Thyroid gland (tissue), 4 donors: ENCODE data around the gene DGUOK. TPM values are rescaled to one million over a fixed set of nuclear protein-coding genes. Genes with fewer than 3 reads are reported as not detected.
A peak's percentile ranks its signal among the peaks of the same experiment; 100 is the strongest.

Experiments
- DNase-seq, 2 donors: peaks; one replicate each; pipeline ENCODE4 v3.0.0-alpha.2; 2019
- H3K27ac ChIP-seq, 3 donors: fragments of 200-600 bp; sonication (generic); 1 replicate in 2 of 3; 2 replicates in 1 of 3; pipeline ENCODE4 v1.5.1; 2016 to 2019; ENCODE audit warnings: mild to moderate bottlenecking in 1 of 3, moderate library complexity in 1 of 3
- H3K27me3 ChIP-seq: fragments of 200-600 bp; sonication (generic); one replicate; pipeline ENCODE4 v1.5.1; 2019
- H3K36me3 ChIP-seq, 2 donors: fragments of 200-600 bp; sonication (generic); one replicate each; pipeline ENCODE4 v1.5.1; 2016 to 2019
- H3K4me1 ChIP-seq, 2 donors: fragments of 200-600 bp; sonication (generic); one replicate each; pipeline ENCODE4 v1.5.1; 2017 to 2019
- H3K4me3 ChIP-seq, 3 donors: fragments of 200-600 bp; sonication (generic); replicated peaks in 1 of 3; 1 replicate in 2 of 3; 2 replicates in 1 of 3; pipeline ENCODE4 v1.5.1; 2016; ENCODE audit warnings: mild to moderate bottlenecking in 1 of 3
- H3K9me3 ChIP-seq: fragments of 200-600 bp; sonication (generic); one replicate; pipeline ENCODE4 v1.5.1; 2017
- POLR2A ChIP-seq, 2 donors: fragments of 450-650 bp; IDR thresholded peaks; one replicate each; pipeline ENCODE4 v1.6.1; 2017; ENCODE audit warnings: antibody characterized with exemption in 2 of 2, mild to moderate bottlenecking in 2 of 2, moderate library complexity in 1 of 2
- WGBS, 2 donors: methylation state at CpG; one replicate each; pipeline ENCODE4 v1.1.5; 2017; 5-methylcytosine and 5-hydroxymethylcytosine counted together
- intact Hi-C: fragments of 100-400 bp; cut with DNase I; formaldehyde crosslinking; loops from one replicate; pipeline ENCODE4 v1.15.1; 2023
- total RNA-seq, 4 donors: library from RNA; depleted of rRNA; stranded (reverse); fragments of >200 nt; gene quantifications; one replicate each; pipeline ENCODE4 v1.2.3, GENCODE V29; 2016
- TF ChIP-seq, protein P1 (sequence below), 6 experiments: fragments of 200-600 bp in 3 of 6; fragments of 450-650 bp in 3 of 6; sonication (generic) in 3 of 6; IDR thresholded peaks; one replicate each; pipeline ENCODE4 v1.5.1; 2016 to 2019; ENCODE audit warnings: antibody characterized with exemption in 6 of 6, mild to moderate bottlenecking in 2 of 6, inconsistent platforms in 1 of 6, moderate library complexity in 1 of 6

Gene DGUOK
- total RNA-seq, 4 donors from 2014 or later, result 41.8 to 65.8 (median 46.9) TPM

DNA sequence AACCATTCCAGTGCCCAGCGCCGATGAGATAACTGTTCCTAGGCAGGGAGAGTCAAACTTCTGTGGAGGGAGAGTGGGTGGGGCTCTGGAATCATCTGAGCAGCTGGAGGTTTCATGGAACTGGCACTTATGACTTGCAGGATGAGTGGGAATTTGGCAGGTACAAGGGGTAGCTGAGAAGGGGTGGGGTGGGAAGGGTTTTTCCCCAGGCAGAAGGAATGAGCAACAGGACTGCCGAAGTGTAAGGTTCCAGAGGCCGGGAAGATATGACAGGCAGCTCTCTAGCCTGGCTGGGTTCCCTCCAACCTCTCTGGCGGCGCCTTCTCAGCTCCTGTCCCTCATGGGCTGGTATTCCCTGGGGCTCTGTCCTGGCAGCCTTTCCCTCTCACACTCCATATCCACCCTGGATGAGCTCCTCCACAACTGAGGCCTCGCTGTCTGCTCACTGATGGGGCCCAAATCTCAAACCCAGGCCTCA, 55.5 kb downstream of the DGUOK start:
- H3K4me3 ChIP-seq, result no peak overlapping the region
- intact Hi-C loops, result loop anchor here (10.0 kb wide), 1 partner anchor 147 kb away; no protein-coding TSS in a partner anchor
- no peaks in the 10 kb centered on the region for H3K36me3 ChIP-seq
- H3K27ac ChIP-seq, result peak overlapping the region in 1 of 3 donors; percentile 93
- peaks cover 25 to 49% of the 10 kb centered on the region in 2 donors for H3K4me1 ChIP-seq
- peak; percentile 34 to 42 for DNase-seq
- H3K27me3 ChIP-seq, result no peaks in the 10 kb centered on the region
- H3K9me3 ChIP-seq, result no peaks in the 10 kb centered on the region
- 50% methylated on average over 7 of the region's 7 CpGs for WGBS, 2 donors
- TF ChIP-seq, protein P1, sequence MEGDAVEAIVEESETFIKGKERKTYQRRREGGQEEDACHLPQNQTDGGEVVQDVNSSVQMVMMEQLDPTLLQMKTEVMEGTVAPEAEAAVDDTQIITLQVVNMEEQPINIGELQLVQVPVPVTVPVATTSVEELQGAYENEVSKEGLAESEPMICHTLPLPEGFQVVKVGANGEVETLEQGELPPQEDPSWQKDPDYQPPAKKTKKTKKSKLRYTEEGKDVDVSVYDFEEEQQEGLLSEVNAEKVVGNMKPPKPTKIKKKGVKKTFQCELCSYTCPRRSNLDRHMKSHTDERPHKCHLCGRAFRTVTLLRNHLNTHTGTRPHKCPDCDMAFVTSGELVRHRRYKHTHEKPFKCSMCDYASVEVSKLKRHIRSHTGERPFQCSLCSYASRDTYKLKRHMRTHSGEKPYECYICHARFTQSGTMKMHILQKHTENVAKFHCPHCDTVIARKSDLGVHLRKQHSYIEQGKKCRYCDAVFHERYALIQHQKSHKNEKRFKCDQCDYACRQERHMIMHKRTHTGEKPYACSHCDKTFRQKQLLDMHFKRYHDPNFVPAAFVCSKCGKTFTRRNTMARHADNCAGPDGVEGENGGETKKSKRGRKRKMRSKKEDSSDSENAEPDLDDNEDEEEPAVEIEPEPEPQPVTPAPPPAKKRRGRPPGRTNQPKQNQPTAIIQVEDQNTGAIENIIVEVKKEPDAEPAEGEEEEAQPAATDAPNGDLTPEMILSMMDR (IDR thresholded peaks at IDR 0.05), result no peak

DNA sequence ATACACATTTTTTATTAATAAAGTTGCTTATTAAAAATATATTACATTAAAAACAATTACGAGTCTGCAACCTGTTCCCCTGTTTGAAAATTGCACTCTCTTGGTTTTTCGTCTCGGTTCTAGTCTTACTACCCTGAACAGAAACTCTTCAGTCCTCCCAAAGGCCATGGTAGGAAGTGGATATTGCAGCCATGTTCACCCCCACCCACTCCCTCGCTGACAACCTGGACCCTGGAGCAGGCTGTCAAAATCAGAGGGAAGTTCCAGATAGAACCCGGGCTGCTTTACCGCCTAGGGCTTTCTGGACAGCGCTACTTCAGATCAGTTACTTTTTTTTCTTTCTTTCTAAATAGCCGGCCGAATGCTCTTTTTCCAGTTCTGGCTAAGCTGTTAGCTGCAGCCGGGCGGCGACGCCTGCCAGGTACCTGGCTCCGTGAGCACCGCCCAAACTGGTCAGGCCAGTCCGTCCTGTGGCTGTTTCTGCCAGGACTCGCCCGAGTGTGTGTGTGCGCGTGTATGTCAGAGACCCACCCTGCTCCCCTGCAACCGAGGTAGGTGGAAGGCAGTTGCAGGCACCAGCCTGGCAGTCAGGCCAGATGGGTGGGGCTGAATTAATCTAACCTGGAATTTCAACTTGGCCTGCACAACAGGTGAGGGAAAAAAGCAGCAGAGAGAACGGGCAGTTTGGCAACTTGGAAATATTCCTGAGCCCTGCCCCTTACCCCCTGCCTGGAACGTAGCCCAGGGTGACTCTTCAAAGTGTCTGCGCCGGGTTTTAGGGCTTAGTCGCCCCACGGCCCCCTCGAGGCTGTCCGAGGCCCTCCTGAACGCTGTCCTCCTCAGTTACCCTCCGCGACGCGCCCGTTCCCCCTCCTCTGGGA, 56.9 kb downstream of the DGUOK start:
- H3K27me3 ChIP-seq, result no peaks in the 10 kb centered on the region
- peak in 1 of 2 donors; percentile 74 for TF ChIP-seq POLR2A (IDR thresholded peaks at IDR 0.05)
- TF ChIP-seq, protein P1 (IDR thresholded peaks at IDR 0.05), result peak in 4 of 6 experiments; percentile 15 to 20 (median 16)
- peak overlapping the region; percentile 78 to 93 (median 92) for H3K27ac ChIP-seq
- H3K36me3 ChIP-seq, result no peaks in the 10 kb centered on the region
- H3K4me1 ChIP-seq, result peaks cover 39 to 63% of the 10 kb centered on the region in 2 donors
- peak; percentile 99 for DNase-seq
- peak overlapping the region; percentile 34 to 55 (median 41) for H3K4me3 ChIP-seq
- 11 to 18% methylated on average over 33 to 35 of the region's 35 CpGs for WGBS, 2 donors
- no peaks in the 10 kb centered on the region for H3K9me3 ChIP-seq
- intact Hi-C loops, result loop anchor here (10.0 kb wide), 1 partner anchor 149 kb away; no protein-coding TSS in a partner anchor

- intact Hi-C loops, result loop anchor here (10.0 kb wide), 1 partner anchor 150 kb away; no protein-coding TSS in a partner anchor
- TF ChIP-seq, protein P1 (IDR thresholded peaks at IDR 0.05), result no peak
- no peak for TF ChIP-seq POLR2A (IDR thresholded peaks at IDR 0.05)
- Histone ChIP-seq H3K9me3 (no peaks in the 10 kb centered on the region), H3K4me3 (peak within 1 kb of the TSS; percentile 34 to 55 (median 41)), H3K27me3 (no peaks in the 10 kb centered on the region), H3K27ac (peak within 1 kb of the TSS; percentile 78 to 93 (median 92)), H3K36me3 (no peaks in the 10 kb centered on the region), H3K4me1 (peaks cover 39 to 64% of the 10 kb centered on the region in 2 donors)
- WGBS, 2 donors, result 0 to 2% methylated on average over 10 to 29 of the region's 85 CpGs
- peak; percentile 57 to 59 for DNase-seq
Observed at GRCh38 chr2:73984203-73984921, 57.7 kb downstream of the DGUOK start, which contains the start of gene TET3. Gene TET3 (plus strand): TSS chr2:73984910. CDS start chr2:73986404, 1,494 bp downstream.

DNA sequence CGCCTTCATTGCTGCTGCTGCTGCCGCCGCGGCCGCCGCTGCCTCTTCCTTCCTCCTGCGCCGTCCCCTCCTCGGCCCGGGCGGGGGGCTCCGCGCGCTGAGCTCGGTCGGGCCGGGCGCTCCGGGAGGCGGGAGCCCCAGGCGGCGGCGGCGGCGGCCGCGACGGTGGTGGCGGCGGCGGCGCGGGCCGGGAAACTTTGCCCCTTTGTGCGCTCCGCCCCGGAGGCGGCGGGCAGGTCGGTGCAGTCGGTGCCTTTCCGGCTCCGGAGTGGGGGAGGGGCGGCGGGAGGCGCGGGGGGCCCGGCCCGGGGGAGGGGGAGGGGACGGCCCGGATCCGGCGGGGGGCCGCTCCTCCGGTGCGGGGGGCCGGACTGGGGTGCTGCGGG, 58.2 kb downstream of the DGUOK start:
- WGBS, 2 donors, result 0% methylated on average over 2 of the region's 58 CpGs; no CpG with 5 or more reads in 1 of the 2 donors
- H3K9me3 ChIP-seq, result no peaks in the 10 kb centered on the region
- peak; percentile 63 to 65 for DNase-seq
- H3K27me3 ChIP-seq, result no peaks in the 10 kb centered on the region
- H3K4me1 ChIP-seq, result peaks cover 39 to 64% of the 10 kb centered on the region in 2 donors
- H3K4me3 ChIP-seq, result peak overlapping the region in 1 of 3 donors; percentile 55
- no peaks in the 10 kb centered on the region for H3K36me3 ChIP-seq
- peak overlapping the region in 1 of 3 donors; percentile 93 for H3K27ac ChIP-seq
- intact Hi-C loops, result loop anchor here (10.0 kb wide), 1 partner anchor 150 kb away; no protein-coding TSS in a partner anchor
- TF ChIP-seq POLR2A (IDR thresholded peaks at IDR 0.05), result peak in 1 of 2 donors; percentile 58
- TF ChIP-seq, protein P1 (IDR thresholded peaks at IDR 0.05), result no peak
